Esophagus squamous epithelium (tissue), 4 donors: ENCODE results near the gene SCG3.

ENCODE experiments used
- CTCF ChIP-seq, 6 experiments: fragments of 450-650 bp in 4 of 6; fragments of 200-600 bp in 2 of 6; sonication (generic) in 2 of 6; IDR thresholded peaks; one replicate each; pipeline ENCODE4 v1.5.1; 2016 to 2019; ENCODE audit warnings: antibody characterized with exemption in 6 of 6, mild to moderate bottlenecking in 4 of 6, moderate library complexity in 4 of 6
- POLR2A ChIP-seq, 4 donors: fragments of 450-650 bp; IDR thresholded peaks; one replicate each; pipeline ENCODE4 v1.6.1; 2017; ENCODE audit warnings: antibody characterized with exemption in 4 of 4, mild to moderate bottlenecking in 4 of 4, moderate library complexity in 3 of 4

GRCh38 chr15:51758645-51759044 lies 77.3 kb downstream of the SCG3 start:
- TF ChIP-seq CTCF (IDR thresholded peaks at IDR 0.05) (no peak), POLR2A (IDR thresholded peaks at IDR 0.05) (no peak)
